Bronchial epithelial cell (primary cell): ENCODE data around the gene HK3. TPM values are rescaled to one million over a fixed set of nuclear protein-coding genes. Genes with fewer than 3 reads are reported as not detected.

ENCODE experiments used
- DNase-seq: peaks from one replicate; pipeline ENCODE4 v3.0.0-alpha.2; 2010; ENCODE audit warnings: low read depth
- FAIRE-seq: peaks from 2 replicates; lab custom pipeline; 2011; peaks lifted over from hg19 to GRCh38; lab: Jason Lieb, UNC
- H3K27me3 ChIP-seq: 2 replicates; pipeline ENCODE4 v1.5.1; 2011; ENCODE audit warnings: low read length; ENCODE audit not compliant: control insufficient read depth, insufficient read depth
- H3K36me3 ChIP-seq: 2 replicates; pipeline ENCODE4 v1.5.1; 2011; ENCODE audit warnings: low read length; ENCODE audit not compliant: control insufficient read depth, insufficient read depth
- H3K4me3 ChIP-seq: 2 replicates; pipeline ENCODE4 v1.5.1; 2011; ENCODE audit warnings: mild to moderate bottlenecking, low read depth, low read length, control low read depth
- total RNA-seq: library from RNA; depleted of rRNA; stranded (reverse); fragments of >200 nt; gene quantifications from 2 replicates; pipeline ENCODE4 v1.2.1, GENCODE V29; 2014
- TF ChIP-seq, protein P1 (sequence below): IDR thresholded peaks from 2 replicates; pipeline ENCODE4 v1.5.1; 2011; ENCODE audit warnings: mild to moderate bottlenecking, moderate library complexity, low read length, control low read depth, inconsistent platforms; ENCODE audit not compliant: insufficient read depth, severe bottlenecking

Gene HK3
- total RNA-seq = under 0.01 TPM in 1 of 2 replicates, not detected in the other

DNA sequence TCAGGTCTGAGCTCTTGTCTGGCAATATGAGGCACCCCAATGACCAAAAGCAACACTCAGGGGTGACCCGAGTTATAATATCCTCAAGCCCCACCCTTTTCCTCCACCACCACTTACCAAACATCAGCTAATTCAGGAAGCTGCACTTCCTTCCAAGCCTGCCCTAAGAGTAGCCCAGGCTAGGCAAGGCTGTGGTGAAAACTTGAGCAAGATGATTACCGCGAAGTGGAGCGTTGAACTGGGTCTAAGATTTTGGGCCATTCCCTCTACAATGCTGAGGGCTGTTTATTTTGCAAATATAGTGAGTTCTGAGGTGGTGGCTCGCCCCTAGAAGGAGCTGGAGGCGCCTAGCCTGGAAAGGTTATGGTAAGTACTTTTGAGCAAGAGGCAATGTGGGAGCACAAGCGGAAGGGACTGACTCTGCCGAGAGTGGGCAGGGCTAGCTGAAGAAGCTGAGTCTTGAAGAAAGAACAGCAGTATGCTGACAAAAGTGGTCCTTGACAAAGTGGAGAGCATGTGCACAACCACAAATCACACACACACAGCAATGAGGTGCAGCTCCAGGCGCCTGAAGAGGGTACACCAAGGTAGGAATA lies at the start of gene HK3:
TSS of gene HK3 (minus strand) at position 51 of the 596 bp plus-strand sequence. CDS start 3,187 bp downstream, outside the sequence.
- Histone ChIP-seq H3K27me3 (no peaks in the 10 kb centered on the region), H3K36me3 (no peaks in the 10 kb centered on the region), H3K4me3 (no peak within 1 kb of the TSS)
- FAIRE-seq = no peak
- TF ChIP-seq, protein P1, sequence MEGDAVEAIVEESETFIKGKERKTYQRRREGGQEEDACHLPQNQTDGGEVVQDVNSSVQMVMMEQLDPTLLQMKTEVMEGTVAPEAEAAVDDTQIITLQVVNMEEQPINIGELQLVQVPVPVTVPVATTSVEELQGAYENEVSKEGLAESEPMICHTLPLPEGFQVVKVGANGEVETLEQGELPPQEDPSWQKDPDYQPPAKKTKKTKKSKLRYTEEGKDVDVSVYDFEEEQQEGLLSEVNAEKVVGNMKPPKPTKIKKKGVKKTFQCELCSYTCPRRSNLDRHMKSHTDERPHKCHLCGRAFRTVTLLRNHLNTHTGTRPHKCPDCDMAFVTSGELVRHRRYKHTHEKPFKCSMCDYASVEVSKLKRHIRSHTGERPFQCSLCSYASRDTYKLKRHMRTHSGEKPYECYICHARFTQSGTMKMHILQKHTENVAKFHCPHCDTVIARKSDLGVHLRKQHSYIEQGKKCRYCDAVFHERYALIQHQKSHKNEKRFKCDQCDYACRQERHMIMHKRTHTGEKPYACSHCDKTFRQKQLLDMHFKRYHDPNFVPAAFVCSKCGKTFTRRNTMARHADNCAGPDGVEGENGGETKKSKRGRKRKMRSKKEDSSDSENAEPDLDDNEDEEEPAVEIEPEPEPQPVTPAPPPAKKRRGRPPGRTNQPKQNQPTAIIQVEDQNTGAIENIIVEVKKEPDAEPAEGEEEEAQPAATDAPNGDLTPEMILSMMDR = no peak
- DNase-seq = no peak

GRCh38 chr5:176948458-176948857 lies 49.3 kb upstream of the HK3 start:
- TF ChIP-seq, protein P1 = no peak
- no peak overlapping the region for H3K4me3 ChIP-seq
- no peaks in the 10 kb centered on the region for H3K27me3 ChIP-seq
- FAIRE-seq = no peak
- H3K36me3 ChIP-seq = peaks cover 10% of the 10 kb centered on the region
- no peak for DNase-seq

DNA sequence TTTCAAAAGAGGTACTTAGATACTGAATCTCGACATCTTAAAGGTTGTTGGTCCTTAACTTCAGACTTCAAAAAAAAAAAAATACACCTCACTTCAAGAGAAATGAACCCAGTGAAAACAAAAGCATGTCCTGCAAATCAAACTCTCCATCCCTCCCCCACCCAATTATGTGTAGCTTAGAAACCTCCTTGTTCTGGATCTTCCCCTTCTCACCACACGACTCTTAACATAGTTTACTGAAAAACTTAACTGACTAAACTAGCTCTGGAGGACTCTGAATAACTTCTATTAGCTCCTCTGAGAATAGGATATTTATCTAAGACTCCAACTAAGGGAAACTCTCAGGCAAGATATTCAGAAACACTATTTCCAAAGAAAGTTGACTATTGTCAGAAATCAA lies 48.7 kb upstream of the HK3 start:
- Histone ChIP-seq H3K36me3 (peaks cover 10% of the 10 kb centered on the region), H3K27me3 (no peaks in the 10 kb centered on the region), H3K4me3 (no peak overlapping the region)
- TF ChIP-seq, protein P1 = no peak
- FAIRE-seq (no peak), DNase-seq (no peak)

- H3K36me3 ChIP-seq = peaks cover 4% of the 10 kb centered on the region
- H3K27me3 ChIP-seq = no peaks in the 10 kb centered on the region
- TF ChIP-seq, protein P1 = no peak
- DNase-seq = no peak
- H3K4me3 ChIP-seq = no peak overlapping the region
- FAIRE-seq = no peak
Observed at GRCh38 chr5:176944268-176944667, 45.1 kb upstream of the HK3 start.

GRCh38 chr5:176943816-176944215 lies 44.7 kb upstream of the HK3 start:
- TF ChIP-seq, protein P1 = no peak
- FAIRE-seq (no peak), DNase-seq (no peak)
- peaks cover 4% of the 10 kb centered on the region for H3K36me3 ChIP-seq
- H3K4me3 ChIP-seq = no peak overlapping the region
- H3K27me3 ChIP-seq = no peaks in the 10 kb centered on the region

GRCh38 chr5:176941951-176942350 lies 42.8 kb upstream of the HK3 start:
- H3K4me3 ChIP-seq = no peak overlapping the region
- FAIRE-seq (no peak), DNase-seq (no peak)
- H3K27me3 ChIP-seq = no peaks in the 10 kb centered on the region
- TF ChIP-seq, protein P1 = no peak
- H3K36me3 ChIP-seq = peaks cover 7% of the 10 kb centered on the region
